NCI-H748 (cell line): ENCODE measurements around the gene PATZ1.
"Not testable (repeated sequence)": the region's sequence is repeated elsewhere in the genome, so short reads cannot be mapped to it uniquely, and the experiment has no call there.

Experiments
- DNase-seq: peaks from one replicate; lab custom pipeline; 2025; ENCODE audit not compliant: unreplicated experiment; lab: John Stamatoyannopoulos, UW

The PATZ1 gene

GRCh38 chr22:31346255-31346732, at the start of gene PATZ1:
PATZ1 (minus strand) TSS chr22:31346346; CDS start chr22:31345602, 744 bp downstream.
- DNase-seq = peak; percentile 84

DNA sequence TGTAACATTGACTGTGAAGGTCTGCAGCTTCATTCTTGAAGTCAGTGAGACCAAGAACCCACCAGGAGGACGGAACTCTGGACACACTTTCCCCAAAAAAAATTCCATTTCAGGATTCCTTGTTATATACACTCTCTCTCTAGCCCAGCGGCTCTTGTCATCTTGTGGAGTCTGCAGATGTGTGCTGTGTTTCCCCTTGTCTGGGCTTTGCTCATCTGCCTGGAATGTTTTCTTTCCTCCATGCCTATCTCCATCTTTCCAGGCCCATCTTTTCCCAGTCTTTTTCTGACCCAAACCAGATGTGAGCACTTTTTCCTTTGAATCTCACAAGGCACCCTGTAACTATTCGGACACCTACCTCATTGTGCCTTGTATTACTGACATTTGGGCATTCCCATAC, 48.2 kb upstream of the PATZ1 start:
- DNase-seq = no peak

- no peak for DNase-seq
Observed at GRCh38 chr22:31393893-31394292, 47.7 kb upstream of the PATZ1 start.

- DNase-seq = not testable (repeated sequence)
Observed at GRCh38 chr22:31378651-31379050, 32.5 kb upstream of the PATZ1 start.

GRCh38 chr22:31378123-31378522, 32.0 kb upstream of the PATZ1 start:
- DNase-seq = no peak

DNA sequence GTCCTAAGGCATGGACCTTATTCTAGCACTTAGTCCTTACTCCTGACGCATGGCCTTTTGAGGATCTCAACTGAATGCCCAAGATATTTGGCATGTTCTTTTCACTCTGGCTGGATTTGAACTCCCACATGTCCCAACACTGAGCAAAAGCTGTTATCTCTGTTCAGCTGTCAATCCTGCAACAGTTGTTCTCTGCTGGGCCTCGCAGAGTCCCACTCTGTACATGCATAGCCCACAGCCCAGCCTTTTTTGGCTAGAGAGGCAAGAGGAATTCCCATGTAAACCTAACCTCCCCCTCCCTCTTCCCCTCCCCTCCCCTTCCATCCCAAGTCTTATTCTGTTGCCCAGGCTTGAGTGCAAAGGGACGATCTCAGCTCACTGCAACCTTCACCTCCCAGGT, 31.5 kb upstream of the PATZ1 start:
- no peak for DNase-seq

DNA sequence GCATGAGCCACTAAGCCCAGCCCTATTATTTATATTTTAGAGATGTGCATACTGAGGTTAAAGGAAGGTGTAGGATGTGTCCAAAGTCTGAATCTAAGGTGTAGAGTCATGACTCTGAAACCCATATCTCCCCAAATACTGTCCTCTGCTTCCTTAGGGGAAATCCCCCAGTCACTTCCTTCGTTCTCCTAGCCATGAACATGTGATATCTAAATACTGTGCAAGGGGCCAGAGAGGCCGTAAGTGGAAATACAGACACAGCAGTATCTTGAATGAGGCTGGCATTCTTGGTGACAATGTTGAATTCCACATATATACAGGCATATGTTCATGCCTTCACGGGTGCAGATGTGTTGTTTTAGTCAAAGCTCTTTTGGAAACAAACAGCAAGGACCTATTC, 21.3 kb upstream of the PATZ1 start:
- no peak for DNase-seq

- DNase-seq = no peak
Observed at GRCh38 chr22:31363885-31364465, 17.8 kb upstream of the PATZ1 start.

GRCh38 chr22:31361743-31362142, 15.6 kb upstream of the PATZ1 start:
- no peak for DNase-seq

GRCh38 chr22:31360029-31360428, 13.9 kb upstream of the PATZ1 start:
- DNase-seq = no peak

GRCh38 chr22:31354515-31354914, 8.4 kb upstream of the PATZ1 start:
- DNase-seq = no peak

- DNase-seq = peak; percentile 89
Observed at GRCh38 chr22:31350410-31350863, 4.3 kb upstream of the PATZ1 start.

GRCh38 chr22:31349960-31350359, 3.8 kb upstream of the PATZ1 start:
- DNase-seq = no peak

DNA sequence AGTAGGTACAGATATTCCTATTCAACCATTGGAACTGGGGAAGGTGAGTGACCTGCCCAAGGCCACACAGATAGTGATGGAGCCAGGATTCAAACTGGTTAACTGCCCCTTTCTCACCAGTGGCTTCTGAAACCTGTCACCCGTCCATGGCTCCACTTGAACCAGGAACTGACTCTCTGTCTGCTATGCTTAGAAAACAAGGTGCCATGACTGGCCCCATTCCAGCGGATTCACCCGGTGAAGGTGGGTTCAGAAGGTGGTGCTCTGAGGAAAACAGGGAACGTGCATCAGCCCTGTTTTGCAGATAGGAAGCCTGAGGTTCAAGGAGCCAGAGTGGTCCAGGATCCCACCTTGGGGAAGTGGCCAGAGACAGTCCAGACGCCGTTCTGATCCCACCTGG, 2.6 kb upstream of the PATZ1 start:
- no peak for DNase-seq

DNA sequence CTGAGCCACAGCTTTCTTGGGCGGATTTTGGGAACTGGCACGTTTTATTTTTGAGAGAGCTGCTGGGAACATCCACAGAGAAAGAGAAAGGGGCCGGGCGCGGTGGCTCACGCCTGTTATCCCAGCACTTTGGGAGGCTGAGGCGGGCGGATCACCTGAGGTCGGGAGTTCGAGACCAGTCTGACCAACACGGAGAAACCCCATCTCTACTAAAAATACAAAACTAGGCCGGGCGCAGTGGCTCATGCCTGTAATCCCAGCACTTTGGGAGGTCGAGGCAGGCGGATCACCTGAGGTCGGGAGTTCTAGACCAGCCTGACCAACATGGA, 1.8 kb upstream of the PATZ1 start:
- not testable (repeated sequence) for DNase-seq

GRCh38 chr22:31347251-31348008, 1.3 kb upstream of the PATZ1 start:
- peak; percentile 78 for DNase-seq

DNA sequence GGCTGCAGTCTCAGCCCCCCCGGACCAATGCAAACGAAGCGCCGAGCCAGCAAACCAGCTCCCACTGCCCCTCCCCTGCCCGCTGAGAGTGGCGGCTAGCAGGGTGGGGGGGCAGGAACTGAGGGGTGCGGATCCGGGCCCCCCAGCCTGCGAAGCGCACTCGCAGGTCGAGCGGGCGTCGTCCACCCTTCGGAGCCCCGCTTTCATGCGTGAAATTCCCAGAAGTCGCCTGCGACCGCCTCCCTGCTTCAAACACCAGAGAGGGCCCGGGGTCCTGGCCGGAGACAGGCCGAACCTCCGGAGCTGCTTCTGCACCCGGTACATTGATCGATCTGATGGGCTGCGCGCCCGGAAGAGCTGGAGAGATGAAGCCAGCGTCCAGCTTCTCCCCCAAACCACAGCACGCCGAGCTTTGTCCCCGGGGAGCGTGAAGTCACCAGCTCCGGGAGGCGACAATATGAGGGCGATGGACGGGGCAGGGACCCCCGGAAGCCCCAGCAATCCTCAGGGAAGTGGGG, 646 bp upstream of the PATZ1 start:
- peak; percentile 80 for DNase-seq

DNA sequence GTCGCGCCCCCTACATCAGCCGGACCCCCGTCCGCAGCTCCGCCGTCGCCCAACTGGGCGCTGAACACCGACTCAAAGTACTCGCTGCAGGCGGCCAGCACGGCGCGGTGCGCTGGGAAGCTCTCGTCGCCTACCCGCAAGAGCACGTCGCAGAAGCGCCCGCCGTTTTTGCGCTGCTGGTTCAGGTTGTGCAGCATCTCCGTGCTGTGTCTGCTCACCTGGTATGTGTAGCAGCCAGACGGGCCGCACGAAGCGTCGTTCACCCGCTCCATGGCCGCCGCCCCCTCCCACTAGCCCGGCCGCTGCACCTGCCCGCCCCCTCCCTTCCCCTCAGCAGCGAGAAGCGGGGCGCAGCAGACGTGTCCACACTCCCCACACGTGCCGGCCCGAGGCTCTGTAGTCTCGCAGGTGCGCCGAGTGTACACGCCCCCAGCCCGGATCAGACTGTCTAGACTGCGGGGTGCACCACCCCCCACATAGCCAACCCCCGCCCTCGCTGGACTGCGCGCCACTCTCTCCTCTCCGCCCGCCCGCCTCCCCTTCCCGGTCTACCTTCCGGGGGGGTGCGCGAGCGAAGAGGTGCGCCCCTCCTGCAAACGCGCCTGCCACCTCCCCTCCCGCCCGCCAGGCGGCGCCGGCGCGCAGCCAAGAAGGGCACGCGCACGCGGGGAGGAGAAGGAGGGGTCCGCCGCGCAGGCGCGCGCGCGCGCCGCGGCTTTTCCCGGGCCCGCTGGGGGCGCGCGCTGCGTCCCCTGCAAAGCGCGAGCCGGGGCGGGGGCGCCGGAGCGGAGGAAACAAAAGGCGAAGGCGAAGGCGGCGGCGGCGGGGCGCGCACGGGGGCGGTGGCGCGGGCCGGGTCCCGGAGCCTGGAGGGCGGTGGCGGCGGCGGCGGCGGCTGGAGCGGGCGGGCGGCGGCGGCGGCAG, 553 bp downstream of the PATZ1 start:
- peak; percentile 92 for DNase-seq

GRCh38 chr22:31344578-31345330, 1.4 kb downstream of the PATZ1 start:
- DNase-seq = peak; percentile 55

DNA sequence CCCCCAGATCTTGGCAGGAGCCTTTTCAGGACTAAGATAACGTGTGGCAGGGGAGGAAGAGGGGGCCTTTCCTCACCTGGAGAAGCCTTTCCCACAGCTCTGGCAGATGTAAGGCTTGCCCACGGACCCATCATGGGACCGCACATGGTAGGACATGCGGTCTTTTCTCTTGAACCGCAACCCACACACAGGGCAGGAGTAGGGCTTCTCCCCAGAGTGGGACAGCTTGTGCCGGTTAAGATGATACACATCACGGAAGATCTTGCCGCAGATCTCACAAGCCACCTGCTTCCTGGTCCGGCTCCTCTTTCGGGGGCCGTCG, 1.9 kb downstream of the PATZ1 start:
- peak; percentile 24 for DNase-seq
